GM21528 (cell line): ENCODE results near the gene GRIA1.

Experiments
- ATAC-seq: cut with Tn5 transposase; IDR thresholded peaks from one replicate; pipeline ENCODE4 v1.9.1; 2021; ENCODE audit warnings: mild to moderate bottlenecking, moderate library complexity; ENCODE audit not compliant: unreplicated experiment, low FRiP score

GRIA1 gene

DNA sequence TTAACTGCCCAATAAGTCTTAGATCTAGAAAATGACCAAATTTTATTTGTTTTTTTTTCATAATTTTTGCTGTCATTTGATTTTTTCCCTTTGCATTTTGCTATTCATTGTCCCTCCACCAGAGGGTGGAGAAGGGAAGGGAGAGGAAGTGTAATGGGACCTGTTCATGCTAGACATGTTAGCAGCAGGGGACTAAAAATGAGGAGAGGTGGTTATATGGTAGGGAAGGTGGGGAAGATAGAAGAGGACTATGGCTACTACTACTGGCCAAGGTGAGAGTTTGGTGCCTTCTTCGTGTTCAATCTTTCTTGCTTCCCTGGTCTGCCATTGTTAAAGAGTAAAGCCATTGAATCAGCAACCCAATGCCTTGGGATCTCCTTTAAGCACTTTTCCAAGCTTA lies 6.4 kb downstream of the GRIA1 start:
- ATAC-seq, result peak; percentile 55

DNA sequence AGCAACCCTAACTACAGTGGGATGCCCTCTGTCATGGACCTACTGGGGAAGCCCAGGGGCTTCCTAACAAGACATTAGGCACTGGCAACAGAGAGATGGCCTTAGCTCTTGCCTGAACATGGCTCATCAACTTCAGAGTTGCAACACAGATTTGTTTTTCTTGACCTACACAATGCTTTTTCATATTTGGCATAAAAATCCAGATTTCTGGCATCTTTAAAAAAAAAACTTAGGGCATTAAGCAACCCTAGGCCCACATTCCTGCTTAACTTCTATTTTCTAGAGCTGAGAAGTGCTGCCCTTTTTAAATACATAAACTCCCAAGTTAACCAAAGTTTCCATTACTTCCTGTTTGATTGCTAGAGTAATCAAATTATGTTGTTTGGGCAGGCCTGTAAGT lies 8.0 kb downstream of the GRIA1 start:
- ATAC-seq, result no peak

DNA sequence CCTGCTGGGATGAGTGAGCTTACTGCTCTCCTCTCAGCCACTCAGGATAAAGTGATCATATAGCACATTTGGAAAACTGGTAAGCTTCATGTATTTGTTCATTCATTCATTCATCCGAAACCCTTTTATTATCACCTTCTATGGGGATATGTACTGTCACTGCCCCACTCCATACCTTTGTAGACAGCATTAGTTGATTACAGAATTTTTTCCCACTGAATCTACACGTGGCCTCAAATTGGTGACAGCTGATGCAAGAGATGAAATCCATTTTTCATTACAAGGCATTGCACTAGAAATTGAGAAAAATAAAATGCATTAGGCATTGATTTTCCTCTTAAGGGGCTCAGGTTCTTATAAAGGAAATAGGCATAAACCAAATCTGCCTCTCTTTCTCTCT lies 9.7 kb downstream of the GRIA1 start:
- ATAC-seq, result no peak

DNA sequence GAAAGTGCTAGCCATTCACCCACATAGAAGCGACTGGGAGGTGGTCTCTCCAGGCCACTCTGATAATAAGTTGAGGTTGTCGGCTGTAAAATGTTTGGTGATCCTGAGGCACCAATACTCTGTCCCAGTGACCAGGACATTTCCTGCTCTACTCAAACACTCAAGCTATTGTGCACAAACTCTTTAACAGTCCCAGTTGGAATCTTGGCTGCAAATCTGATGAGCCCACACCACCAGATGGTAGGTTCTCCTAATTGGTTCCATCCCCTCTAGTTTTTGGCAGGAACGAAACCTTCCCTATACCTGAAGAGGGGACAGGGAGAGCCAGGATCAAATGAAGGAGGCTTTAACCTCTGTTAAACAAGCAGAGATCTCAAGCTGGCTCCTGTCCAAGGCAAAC lies 14.3 kb downstream of the GRIA1 start:
- no peak for ATAC-seq

DNA sequence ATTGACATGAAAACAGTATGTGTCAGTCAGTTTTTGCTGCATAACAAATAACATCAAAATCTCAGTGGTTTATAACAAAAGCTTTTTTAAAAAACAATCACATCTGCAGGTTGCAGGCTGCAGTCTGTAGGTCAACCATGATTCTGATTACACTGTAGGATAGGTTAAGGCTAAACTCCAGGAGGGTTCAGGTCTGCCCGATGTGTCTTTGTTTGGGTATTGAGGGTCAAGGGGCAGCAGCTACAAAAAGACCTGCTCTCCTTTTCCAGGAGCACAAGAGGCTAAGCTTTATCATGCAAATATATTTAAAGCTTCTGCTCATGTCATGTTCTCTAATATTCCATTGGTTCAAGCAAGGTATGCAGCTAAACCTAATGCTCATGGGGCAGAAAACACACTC lies 18.2 kb downstream of the GRIA1 start:
- ATAC-seq, result no peak

DNA sequence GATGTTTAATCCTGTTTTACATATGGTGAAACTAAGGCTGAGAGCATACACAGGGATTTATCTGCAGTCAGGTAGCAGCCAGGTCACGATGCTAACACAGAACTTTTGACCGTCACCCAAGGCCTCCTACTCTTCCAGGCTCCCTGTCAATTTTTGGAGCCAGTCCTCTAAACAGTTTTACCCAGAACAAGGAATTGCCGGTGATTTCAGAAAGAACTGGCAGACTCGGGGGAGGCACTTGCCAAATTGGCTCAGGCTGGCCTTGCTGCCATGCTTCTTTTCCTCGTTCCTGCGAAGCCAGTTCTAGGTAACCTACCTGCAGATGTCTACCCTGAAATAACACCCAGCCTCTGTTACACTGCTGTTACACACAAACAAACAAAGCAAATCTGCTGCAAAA lies 21.2 kb downstream of the GRIA1 start:
- no peak for ATAC-seq

DNA sequence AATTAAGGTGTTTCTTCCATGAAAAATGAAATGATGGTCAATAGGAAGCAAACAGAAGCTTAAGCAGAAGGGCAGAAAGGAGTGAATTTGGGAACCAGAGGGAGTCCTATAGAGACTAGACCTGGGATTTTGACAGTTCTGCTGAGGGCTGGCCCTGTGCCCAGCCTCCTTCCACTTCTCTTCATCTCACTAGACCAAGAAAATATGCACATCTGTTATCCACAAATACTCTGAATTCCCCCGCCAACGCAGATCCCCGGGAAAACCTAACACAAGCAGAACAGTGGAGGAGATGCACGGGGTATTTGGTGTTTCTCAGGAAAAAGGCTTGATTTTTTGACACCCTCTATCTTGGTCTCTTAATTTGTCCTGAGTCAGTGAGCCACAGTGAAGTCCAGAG lies 22.7 kb downstream of the GRIA1 start:
- no peak for ATAC-seq

DNA sequence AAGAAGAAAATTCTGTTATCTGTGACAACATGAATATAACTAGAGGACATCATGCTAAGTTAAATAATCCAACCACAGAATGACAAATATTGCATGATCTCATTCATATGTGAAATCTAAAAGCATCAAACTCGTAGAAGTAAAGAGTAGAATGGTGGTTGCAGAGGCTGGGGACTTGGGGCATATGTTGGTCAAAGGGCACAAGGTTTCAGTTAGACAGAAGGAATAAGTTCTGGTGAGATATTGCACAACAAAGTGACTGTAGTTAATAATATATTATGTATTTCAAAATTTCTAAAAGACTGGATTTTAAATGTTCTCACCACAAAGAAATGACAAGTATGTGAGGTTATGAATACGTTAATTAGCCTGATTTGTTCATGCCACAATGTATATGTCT lies 24.8 kb downstream of the GRIA1 start:
- no peak for ATAC-seq

DNA sequence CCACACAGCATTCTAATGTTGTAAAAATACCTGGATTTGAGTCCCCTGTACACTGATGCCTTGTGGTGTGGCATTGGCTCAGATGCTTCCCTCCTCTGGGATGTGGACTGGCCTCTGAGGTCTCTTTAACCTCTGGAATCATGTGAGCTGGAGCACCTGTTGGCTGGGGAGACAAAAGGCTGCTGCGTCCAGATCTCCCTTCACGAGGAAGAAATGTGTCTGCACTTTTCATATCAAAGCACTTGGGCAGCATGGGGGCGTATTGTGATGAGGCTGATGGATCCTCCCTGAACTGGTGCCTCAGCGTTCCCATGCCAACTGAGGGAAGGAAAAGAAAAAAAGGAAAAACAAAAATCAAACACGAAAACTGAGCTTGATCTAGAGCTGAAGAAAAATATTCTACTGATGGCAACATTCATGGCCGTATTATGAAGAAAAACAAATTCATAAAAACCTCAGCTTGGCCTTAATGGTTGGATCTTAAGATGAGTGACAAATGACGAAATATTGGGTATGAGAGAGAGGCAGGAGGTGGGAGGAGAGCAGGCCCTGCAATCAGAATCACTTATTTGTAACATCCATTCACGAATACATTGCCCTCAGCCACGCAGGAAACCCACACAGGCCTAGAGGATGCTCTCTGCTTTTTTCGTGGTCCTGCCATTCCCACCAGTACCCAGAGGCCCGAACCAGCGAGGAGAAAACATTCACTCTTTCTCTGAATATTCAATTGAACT lies 26.2 kb downstream of the GRIA1 start:
- ATAC-seq, result no peak

DNA sequence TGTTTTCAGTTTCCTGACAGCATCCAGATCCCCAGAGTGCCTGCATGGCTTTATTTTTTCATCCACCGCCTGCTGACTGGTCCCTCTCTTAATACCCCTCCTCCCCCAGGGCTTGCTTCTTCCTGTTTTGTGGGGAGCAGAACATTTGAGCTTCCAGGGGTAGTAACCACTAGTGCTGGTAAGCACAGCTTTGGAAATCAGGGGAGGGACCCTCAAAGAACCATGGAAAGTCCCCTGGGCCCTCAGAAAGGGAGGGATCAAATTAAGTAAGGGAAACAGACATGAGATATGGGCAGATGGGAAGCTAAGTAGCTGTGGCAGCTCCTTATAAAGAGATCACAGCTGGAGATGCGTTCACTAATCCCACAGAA lies 26.8 kb downstream of the GRIA1 start:
- ATAC-seq, result no peak

DNA sequence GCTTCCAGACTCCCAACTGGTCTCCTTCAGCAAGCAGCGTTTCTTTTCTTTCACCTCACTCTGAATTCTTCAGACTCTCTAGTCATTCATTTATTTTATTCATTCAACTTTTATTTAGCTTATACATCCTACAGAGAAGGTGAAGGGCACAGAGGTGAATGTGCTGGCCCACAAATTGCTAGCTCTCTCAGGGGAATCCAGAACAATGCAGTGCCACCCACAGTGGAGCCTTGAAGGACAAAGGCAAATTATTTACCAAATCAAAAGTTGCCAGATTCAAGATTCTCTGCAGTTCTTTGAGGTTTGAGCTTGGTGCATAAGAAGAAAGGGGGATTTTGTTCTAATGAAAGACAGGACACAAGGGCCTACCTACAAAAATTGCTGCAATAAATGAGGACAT lies 29.7 kb downstream of the GRIA1 start:
- no peak for ATAC-seq

DNA sequence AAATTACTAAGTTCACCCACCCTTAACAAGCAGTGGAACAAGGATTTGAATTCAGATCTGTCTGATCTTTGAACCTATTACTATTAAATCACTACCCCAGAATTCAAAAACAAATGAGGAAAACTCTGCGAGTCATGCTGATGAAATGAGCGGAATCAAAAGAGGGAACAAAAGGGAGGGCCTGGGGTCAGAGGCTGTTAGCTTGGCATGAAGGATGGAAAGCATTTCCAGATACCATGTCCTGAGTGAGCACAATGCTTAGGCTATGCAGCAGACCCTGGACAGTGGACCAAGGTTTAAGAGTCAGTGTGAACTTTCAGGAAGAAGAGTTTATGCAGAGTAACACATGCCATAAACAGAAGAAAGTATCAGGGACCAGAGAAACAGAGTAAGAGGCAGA lies 30.5 kb downstream of the GRIA1 start:
- ATAC-seq, result no peak

DNA sequence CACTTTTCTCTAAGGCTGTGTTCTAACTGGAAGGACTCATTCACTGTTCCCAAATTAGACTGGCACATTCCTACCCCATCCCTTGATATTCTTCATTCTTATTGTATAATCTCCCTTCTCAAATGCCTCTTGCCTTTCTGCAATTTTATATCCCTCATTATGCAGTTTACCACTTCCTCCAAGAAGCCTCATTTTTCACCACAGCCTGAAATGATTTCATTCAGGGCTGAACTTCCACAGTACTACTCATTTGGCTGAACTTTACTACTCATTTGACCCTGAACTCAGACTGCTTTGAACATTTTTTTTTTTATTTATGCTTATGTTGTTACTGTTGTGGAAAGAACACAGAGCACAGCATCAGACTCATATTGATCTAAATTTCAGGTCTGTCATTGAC lies 32.7 kb downstream of the GRIA1 start:
- no peak for ATAC-seq

DNA sequence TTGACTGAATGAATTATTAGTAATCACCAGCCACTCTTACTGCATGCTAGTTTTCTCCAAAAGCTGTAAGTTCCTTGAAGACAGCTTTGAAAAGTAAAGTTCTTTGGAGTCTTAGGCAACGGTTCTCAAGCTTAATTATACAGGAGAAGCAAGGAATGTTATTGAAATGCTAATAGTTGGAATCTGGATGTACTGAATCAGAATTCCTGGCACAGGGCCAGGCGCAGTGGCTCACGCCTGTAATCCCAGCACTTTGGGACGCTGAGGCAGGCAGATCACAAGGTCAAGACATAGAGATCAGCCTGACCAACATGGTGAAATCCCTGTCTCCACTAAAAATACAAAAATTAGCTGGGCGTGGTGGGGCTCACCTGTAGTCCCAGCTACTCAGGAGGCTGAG lies 33.4 kb downstream of the GRIA1 start:
- no peak for ATAC-seq

DNA sequence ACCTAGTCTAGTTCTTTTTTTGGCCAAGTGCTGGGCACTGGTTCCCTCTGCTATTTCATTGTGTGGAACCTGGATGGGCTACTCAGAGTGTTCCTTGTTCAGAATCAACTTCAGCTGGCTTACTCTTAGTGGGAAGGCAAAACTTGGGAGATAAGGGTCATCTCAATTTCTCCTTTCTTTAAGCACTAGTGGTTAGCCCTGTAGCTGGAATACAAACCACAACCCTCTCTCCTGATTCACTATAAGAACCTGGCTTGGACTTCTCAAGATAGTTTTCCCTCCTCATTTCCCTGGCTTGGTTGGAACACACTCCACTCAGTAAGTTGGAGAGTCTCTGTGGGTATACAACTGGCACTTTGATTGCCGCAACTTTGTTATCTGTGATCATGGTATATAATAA lies 35.1 kb downstream of the GRIA1 start:
- no peak for ATAC-seq

DNA sequence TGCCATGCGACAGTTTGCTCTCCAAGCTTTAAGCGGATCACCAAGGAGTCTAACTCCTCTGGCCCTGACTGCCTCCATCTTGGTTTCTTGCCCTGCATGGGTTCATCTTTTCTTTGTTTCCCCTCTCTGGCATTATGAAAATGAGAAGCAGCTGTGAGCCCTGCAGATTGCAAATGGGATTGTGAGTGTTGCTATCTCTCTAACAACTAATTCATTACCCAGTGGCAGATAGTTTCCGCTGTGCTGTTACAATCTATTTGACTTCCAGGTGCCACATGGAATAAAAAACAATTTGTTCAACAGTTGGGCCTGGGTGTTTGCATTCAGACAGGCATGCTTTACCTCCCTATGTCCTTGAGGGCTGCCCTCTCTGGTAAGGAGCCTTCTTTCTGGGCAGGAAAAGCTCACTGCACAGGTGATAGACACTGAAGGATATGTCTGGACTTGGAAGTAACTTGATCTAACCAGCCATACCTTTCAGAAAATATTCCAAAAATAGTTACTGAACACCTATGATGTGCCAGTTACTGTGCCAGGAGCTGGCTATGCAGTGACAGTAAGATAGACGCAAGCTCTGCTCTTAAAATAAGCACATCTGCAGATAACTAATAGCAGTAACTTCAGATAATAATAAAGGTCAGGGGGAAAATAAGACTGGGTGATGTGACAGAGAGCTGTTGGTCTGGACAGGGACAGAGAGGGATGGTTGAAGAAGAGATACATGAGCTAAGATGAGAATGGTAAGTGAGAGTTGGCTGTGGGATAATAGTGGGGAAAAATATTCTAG lies 40.1 kb downstream of the GRIA1 start:
- ATAC-seq, result no peak

DNA sequence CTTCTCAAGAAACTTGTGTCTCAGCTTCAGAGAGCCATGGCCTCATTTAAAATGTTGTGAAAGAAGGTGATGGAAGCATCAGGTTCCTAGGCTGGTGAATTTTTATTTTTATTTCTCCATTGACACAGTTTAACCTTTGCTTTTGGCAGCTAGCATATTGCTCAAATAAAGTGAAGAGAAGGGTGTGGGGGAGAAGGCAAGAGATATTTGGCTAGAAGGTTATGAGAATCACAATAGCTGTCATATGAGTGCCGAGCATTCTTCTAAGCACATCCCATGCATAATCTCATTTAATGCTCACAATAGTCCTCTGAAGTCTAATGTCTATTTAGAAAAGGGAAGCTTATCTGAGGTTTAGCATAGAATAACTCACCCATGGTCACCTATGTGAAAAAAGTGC lies 43.1 kb downstream of the GRIA1 start:
- no peak for ATAC-seq

DNA sequence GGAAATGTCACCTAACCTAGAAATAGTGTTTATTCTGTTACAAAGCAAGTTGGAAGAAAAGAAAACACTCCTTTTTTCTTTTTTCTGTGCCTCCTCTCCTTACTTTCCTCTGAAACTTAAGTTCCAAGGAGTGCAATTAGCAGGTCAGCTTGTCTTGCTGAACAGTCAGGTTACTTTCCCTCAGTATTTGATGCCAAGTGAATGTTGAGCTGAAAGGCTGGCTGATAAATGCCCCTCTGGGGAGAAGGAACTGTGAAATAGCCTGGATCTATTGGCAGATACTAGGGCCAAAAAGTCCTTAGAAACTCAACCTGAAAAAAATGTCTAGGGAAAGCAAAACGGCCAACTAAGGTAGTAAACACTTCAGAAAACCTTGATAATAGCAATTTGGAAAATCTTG lies 43.6 kb downstream of the GRIA1 start:
- no peak for ATAC-seq

DNA sequence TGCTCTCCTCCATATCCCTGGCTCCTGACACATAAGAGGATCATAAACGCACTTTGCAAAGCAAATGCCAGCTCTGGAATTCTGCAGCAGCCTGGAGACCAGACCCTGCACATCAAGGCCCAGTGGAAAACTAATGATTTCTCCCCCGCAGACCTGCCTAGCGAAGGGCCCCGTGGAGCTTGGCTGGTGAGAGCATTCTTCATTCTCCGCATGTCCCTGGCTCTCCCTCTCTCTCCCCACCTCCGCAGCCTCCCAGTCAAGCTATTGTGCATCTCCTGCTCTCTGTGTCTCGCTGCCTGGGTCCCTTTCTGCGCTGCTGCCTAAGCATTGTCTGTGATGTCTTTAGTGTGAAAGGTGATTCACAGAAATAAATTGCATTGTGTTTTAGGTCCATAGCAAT lies 46.7 kb downstream of the GRIA1 start:
- ATAC-seq, result no peak

DNA sequence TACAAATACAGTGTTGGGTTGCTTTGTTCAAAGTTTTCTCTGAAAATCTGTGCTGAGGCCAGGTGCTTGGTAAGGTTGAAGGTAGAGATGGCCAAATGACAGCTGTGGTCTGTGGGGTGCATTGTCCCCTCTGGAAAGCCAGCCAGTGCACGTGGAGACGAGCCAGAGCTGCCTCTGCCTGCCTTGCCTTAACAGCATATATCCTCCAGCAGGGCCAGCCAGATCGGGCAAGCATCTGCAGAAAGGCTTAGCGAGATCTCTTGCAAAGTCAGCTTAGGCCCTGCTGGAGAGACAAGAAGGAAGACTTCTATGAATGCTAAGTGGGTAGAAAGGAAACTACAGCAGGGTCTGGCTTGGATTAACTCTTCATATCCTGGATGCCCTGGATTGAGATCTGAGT lies 49.5 kb downstream of the GRIA1 start:
- ATAC-seq, result no peak

DNA sequence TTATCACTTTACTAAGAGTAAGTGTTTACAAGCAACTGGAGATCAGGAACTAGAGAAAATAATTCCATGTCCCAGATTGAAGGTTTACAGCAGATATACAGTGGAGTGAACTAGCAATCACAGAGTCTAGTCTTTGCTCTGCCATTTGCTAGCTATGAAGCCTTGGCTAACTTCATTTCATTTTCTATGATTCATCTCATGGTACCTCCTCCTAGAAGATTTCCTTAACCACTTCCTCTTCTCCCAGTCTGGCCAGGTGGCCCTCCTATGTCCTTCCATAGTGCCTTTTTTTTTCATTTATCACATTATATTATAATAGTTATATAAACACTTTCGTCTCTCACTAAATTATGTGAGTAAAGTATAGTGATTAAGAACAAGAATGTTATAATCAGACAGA lies 52.1 kb downstream of the GRIA1 start:
- ATAC-seq, result no peak

DNA sequence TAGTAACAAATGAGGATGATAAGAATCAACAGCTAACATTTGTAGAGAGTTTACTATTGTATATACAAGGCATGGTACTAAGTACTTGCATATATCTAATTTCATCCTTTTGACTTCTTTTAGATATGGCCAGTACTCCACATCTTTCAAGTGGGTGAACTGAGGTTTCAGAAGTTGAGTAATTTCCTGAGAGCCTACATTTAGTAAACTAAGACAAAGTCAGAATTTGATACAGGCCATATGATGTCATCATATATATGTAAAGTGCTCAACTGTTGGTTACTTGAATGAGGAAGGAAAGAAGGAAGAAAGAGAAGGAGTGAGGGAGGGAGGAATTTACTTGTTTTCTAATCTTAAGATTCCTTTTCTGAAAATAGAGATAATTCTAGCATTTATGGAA lies 52.8 kb downstream of the GRIA1 start:
- ATAC-seq, result no peak
